Thyroid gland (tissue), 4 donors: ENCODE results near the gene FBXW4. TPM values are rescaled to one million over a fixed set of nuclear protein-coding genes. Genes with fewer than 3 reads are reported as not detected.

Experiments used
- DNase-seq, 2 donors: peaks; one replicate each; pipeline ENCODE4 v3.0.0-alpha.2; 2019
- H3K27ac ChIP-seq, 3 donors: fragments of 200-600 bp; sonication (generic); 1 replicate in 2 of 3; 2 replicates in 1 of 3; pipeline ENCODE4 v1.5.1; 2016 to 2019; ENCODE audit warnings: mild to moderate bottlenecking in 1 of 3, moderate library complexity in 1 of 3
- H3K27me3 ChIP-seq: fragments of 200-600 bp; sonication (generic); one replicate; pipeline ENCODE4 v1.5.1; 2019
- H3K36me3 ChIP-seq, 2 donors: fragments of 200-600 bp; sonication (generic); one replicate each; pipeline ENCODE4 v1.5.1; 2016 to 2019
- H3K4me1 ChIP-seq, 2 donors: fragments of 200-600 bp; sonication (generic); one replicate each; pipeline ENCODE4 v1.5.1; 2017 to 2019
- H3K4me3 ChIP-seq, 3 donors: fragments of 200-600 bp; sonication (generic); replicated peaks in 1 of 3; 1 replicate in 2 of 3; 2 replicates in 1 of 3; pipeline ENCODE4 v1.5.1; 2016; ENCODE audit warnings: mild to moderate bottlenecking in 1 of 3
- H3K9me3 ChIP-seq: fragments of 200-600 bp; sonication (generic); one replicate; pipeline ENCODE4 v1.5.1; 2017
- CTCF ChIP-seq, 6 experiments: fragments of 200-600 bp in 3 of 6; fragments of 450-650 bp in 3 of 6; sonication (generic) in 3 of 6; IDR thresholded peaks; one replicate each; pipeline ENCODE4 v1.5.1; 2016 to 2019; ENCODE audit warnings: antibody characterized with exemption in 6 of 6, mild to moderate bottlenecking in 2 of 6, inconsistent platforms in 1 of 6, moderate library complexity in 1 of 6
- POLR2A ChIP-seq, 2 donors: fragments of 450-650 bp; IDR thresholded peaks; one replicate each; pipeline ENCODE4 v1.6.1; 2017; ENCODE audit warnings: antibody characterized with exemption in 2 of 2, mild to moderate bottlenecking in 2 of 2, moderate library complexity in 1 of 2
- whole genome bisulfite sequencing, 2 donors: methylation state at CpG; one replicate each; pipeline ENCODE4 v1.1.5; 2017; 5-methylcytosine and 5-hydroxymethylcytosine counted together
- intact Hi-C: fragments of 100-400 bp; cut with DNase I; formaldehyde crosslinking; loops from one replicate; pipeline ENCODE4 v1.15.1; 2023
- total RNA-seq, 4 donors: library from RNA; depleted of rRNA; stranded (reverse); fragments of >200 nt; gene quantifications; one replicate each; pipeline ENCODE4 v1.2.3, GENCODE V29; 2016

FBXW4 gene
- total RNA-seq, 4 donors from 2014 or later = 59.5 to 94.2 (median 72.2) TPM

- intact Hi-C loops = loop anchor here (5.0 kb wide), 1 partner anchor 168 kb away; the partner anchor contains the start of gene FGF8
- H3K9me3 ChIP-seq = no peaks in the 10 kb centered on the region
- H3K27me3 ChIP-seq = no peaks in the 10 kb centered on the region
- no peak overlapping the region for H3K4me3 ChIP-seq
- no peak for DNase-seq
- peaks cover 30 to 45% of the 10 kb centered on the region in 2 donors for H3K36me3 ChIP-seq
- peaks cover 2 to 4% of the 10 kb centered on the region in 2 donors for H3K4me1 ChIP-seq
- H3K27ac ChIP-seq = no peak overlapping the region
- no peak for TF ChIP-seq CTCF (IDR thresholded peaks at IDR 0.05)
- TF ChIP-seq POLR2A (IDR thresholded peaks at IDR 0.05) = no peak
- WGBS, 2 donors = 84 to 86% methylated on average over 4 of the region's 4 CpGs
Measured at GRCh38 chr10:101609481-101609880, 85.5 kb downstream of the FBXW4 start.

- Histone ChIP-seq H3K27ac (no peak overlapping the region), H3K36me3 (peaks cover 30 to 42% of the 10 kb centered on the region in 2 donors), H3K27me3 (no peaks in the 10 kb centered on the region), H3K4me3 (no peak overlapping the region), H3K9me3 (no peaks in the 10 kb centered on the region), H3K4me1 (peaks cover 0 to 6% of the 10 kb centered on the region in 2 donors)
- intact Hi-C loops = loop anchor here (5.0 kb wide), 1 partner anchor 170 kb away; the partner anchor contains the start of gene FGF8
- TF ChIP-seq CTCF (IDR thresholded peaks at IDR 0.05) (no peak), POLR2A (IDR thresholded peaks at IDR 0.05) (no peak)
- 48 to 50% methylated on average over 2 of the region's 2 CpGs for WGBS, 2 donors
- DNase-seq = no peak
Measured at GRCh38 chr10:101607124-101607523, 87.8 kb downstream of the FBXW4 start.

- Histone ChIP-seq H3K36me3 (peaks cover 6 to 10% of the 10 kb centered on the region in 2 donors), H3K4me3 (no peak overlapping the region), H3K27me3 (no peaks in the 10 kb centered on the region), H3K27ac (no peak overlapping the region), H3K4me1 (peaks cover 0 to 11% of the 10 kb centered on the region in 2 donors), H3K9me3 (no peaks in the 10 kb centered on the region)
- intact Hi-C loops = no loop called here
- DNase-seq = peak; percentile 69 to 75
- 46 to 60% methylated on average over 6 of the region's 6 CpGs for WGBS, 2 donors
- TF ChIP-seq POLR2A (IDR thresholded peaks at IDR 0.05) = no peak
- TF ChIP-seq CTCF (IDR thresholded peaks at IDR 0.05) = peak; percentile 47 to 85 (median 66)
Measured at GRCh38 chr10:101602761-101603398, 92.1 kb downstream of the FBXW4 start.

GRCh38 chr10:101601541-101601940 is 93.4 kb downstream of the FBXW4 start:
- Histone ChIP-seq H3K27me3 (no peaks in the 10 kb centered on the region), H3K36me3 (peaks cover 6 to 8% of the 10 kb centered on the region in 2 donors), H3K4me3 (no peak overlapping the region), H3K4me1 (peaks cover 0 to 11% of the 10 kb centered on the region in 2 donors), H3K9me3 (no peaks in the 10 kb centered on the region), H3K27ac (no peak overlapping the region)
- intact Hi-C loops = no loop called here
- TF ChIP-seq POLR2A (IDR thresholded peaks at IDR 0.05) = no peak
- TF ChIP-seq CTCF (IDR thresholded peaks at IDR 0.05) = no peak
- WGBS, 2 donors = 50 to 88% methylated on average over 1 of the region's 1 CpG
- DNase-seq = peak; percentile 78 to 82

- H3K27ac ChIP-seq = no peak overlapping the region
- no peaks in the 10 kb centered on the region for H3K36me3 ChIP-seq
- 73 to 81% methylated on average over 14 of the region's 14 CpGs for WGBS, 2 donors
- no peak overlapping the region for H3K4me3 ChIP-seq
- no peak for TF ChIP-seq POLR2A (IDR thresholded peaks at IDR 0.05)
- no peak for TF ChIP-seq CTCF (IDR thresholded peaks at IDR 0.05)
- H3K4me1 ChIP-seq = peaks cover 0 to 7% of the 10 kb centered on the region in 2 donors
- H3K27me3 ChIP-seq = no peaks in the 10 kb centered on the region
- DNase-seq = no peak
- intact Hi-C loops = no loop called here
- H3K9me3 ChIP-seq = no peaks in the 10 kb centered on the region
Measured at GRCh38 chr10:101597091-101597900, 97.7 kb downstream of the FBXW4 start.
